HepG2 (cell line): ENCODE measurements around the gene CDC27. TPM values are rescaled to one million over a fixed set of nuclear protein-coding genes. Genes with fewer than 3 reads are reported as not detected.

Source experiments
- ATAC-seq: fragments of 200-7000 bp; cut with Tn5 transposase; 3 replicates; pipeline ENCODE4 v1.9.1; 2020; ENCODE audit warnings: mild to moderate bottlenecking, moderate library complexity
- BruUV-seq: library from RNA; stranded (reverse); fragments of 400-500 nt; replicated peaks from 2 replicates; lab custom pipeline; 2021; lab: Mats Ljungman, UMichigan
- CTCF ChIA-PET: fragments of 300-600 bp; formaldehyde crosslinking; extraction: SDS; loops from one replicate; lab custom pipeline; 2021; ENCODE audit warnings: low total read pairs, inconsistent platforms, low intra/inter-chr PET ratio; lab: Yijun Ruan, JAX
- POLR2A ChIA-PET: fragments of 350-600 bp; sonication (Branson Sonifier 250); formaldehyde crosslinking; loops from one replicate; lab custom pipeline; 2020; ENCODE audit warnings: antibody characterized with exemption, inconsistent platforms; lab: Yijun Ruan, JAX
- DNase-seq: peaks from one replicate; pipeline ENCODE4 v3.0.0-alpha.2; 2015; ENCODE audit warnings: low spot score
- FAIRE-seq: peaks from 3 replicates; lab custom pipeline; 2011; peaks lifted over from hg19 to GRCh38; lab: Jason Lieb, UNC
- H2AFZ ChIP-seq: one replicate; pipeline ENCODE4 v1.6.1; 2011; ENCODE audit warnings: low read length, inconsistent platforms
- H3K27ac ChIP-seq: fragments of 300-600 bp; 3 replicates; pipeline ENCODE4 v1.8.0; 2011; ENCODE audit warnings: mixed run types, mild to moderate bottlenecking, mixed read lengths, low read length, inconsistent platforms; ENCODE audit not compliant: insufficient read depth; ENCODE audit errors: extremely low read length
- H3K27me3 ChIP-seq, 2 experiments: fragments of 200-600 bp in 1 of 2; 2 replicates in 1 of 2; 3 replicates in 1 of 2; pipeline versions ENCODE4 v1.6.0 to v1.8.0; 2011; ENCODE audit warnings: low read length in 2 of 2, mild to moderate bottlenecking in 2 of 2, moderate library complexity in 2 of 2, inconsistent platforms in 1 of 2; ENCODE audit not compliant: insufficient read depth in 2 of 2, control insufficient read depth in 1 of 2
- H3K36me3 ChIP-seq, 2 experiments: fragments of 200-600 bp in 1 of 2; replicated peaks in 1 of 2; 2 replicates in 1 of 2; 3 replicates in 1 of 2; pipeline versions ENCODE4 v1.5.1 to v1.8.0; 2011; ENCODE audit warnings: low read length in 2 of 2, inconsistent platforms in 1 of 2; ENCODE audit not compliant: insufficient read depth in 2 of 2, control insufficient read depth in 1 of 2
- H3K4me1 ChIP-seq: 2 replicates; pipeline ENCODE4 v1.5.1; 2012; ENCODE audit warnings: low read length, inconsistent platforms; ENCODE audit not compliant: insufficient read depth
- H3K4me2 ChIP-seq: 2 replicates; pipeline ENCODE4 v1.6.0; 2011; ENCODE audit warnings: low read depth, low read length, inconsistent platforms
- H3K4me3 ChIP-seq, 3 experiments: fragments of 200-600 bp in 1 of 3; sonication (generic), shearing (Covaris generic) in 1 of 3; replicated peaks in 1 of 3; 2 replicates each; pipeline ENCODE4 v1.5.1; 2011 to 2016; ENCODE audit warnings: low read length in 3 of 3, inconsistent platforms in 2 of 3, low read depth in 2 of 3, mild to moderate bottlenecking in 2 of 3, control low read depth in 1 of 3, mixed read lengths in 1 of 3; ENCODE audit not compliant: insufficient read depth in 1 of 3
- H3K79me2 ChIP-seq: one replicate; pipeline ENCODE4 v1.6.1; 2011; ENCODE audit warnings: low read length, inconsistent platforms; ENCODE audit not compliant: insufficient read depth
- H3K9ac ChIP-seq: 2 replicates; pipeline ENCODE4 v1.6.0; 2011; ENCODE audit warnings: mild to moderate bottlenecking, low read depth, low read length, inconsistent platforms; ENCODE audit not compliant: insufficient read depth
- H3K9me3 ChIP-seq: 2 replicates; pipeline ENCODE4 v1.5.1; 2012; ENCODE audit warnings: mild to moderate bottlenecking, low read length
- H4K20me1 ChIP-seq: 2 replicates; pipeline ENCODE4 v1.6.0; 2011; ENCODE audit warnings: inconsistent platforms, mild to moderate bottlenecking, low read length, moderate library complexity; ENCODE audit not compliant: insufficient read depth
- FOSL2 ChIP-seq: sonication (generic); formaldehyde crosslinking; IDR thresholded peaks from 2 replicates; pipeline ENCODE4 v1.4.0; 2020; ENCODE audit warnings: missing genetic modification reagents
- NR2F6 ChIP-seq, 2 experiments: IDR thresholded peaks; 2 replicates each; pipeline ENCODE4 v1.6.1; 2016; ENCODE audit warnings: antibody characterized with exemption in 1 of 2, mild to moderate bottlenecking in 1 of 2
- ZBTB42 ChIP-seq: sonication (generic); formaldehyde crosslinking; IDR thresholded peaks from 2 replicates; pipeline ENCODE4 v1.5.0; 2020; ENCODE audit warnings: mild to moderate bottlenecking, missing genetic modification reagents
- WGBS: methylation state at CpG from one replicate; pipeline ENCODE4 v1.1.6; 2017; ENCODE audit warnings: low lambda C conversion rate; 5-methylcytosine and 5-hydroxymethylcytosine counted together
- in situ Hi-C: cut with HindIII; loops from 2 replicates; pipeline ENCODE4 v1.10.0; 2017; ENCODE audit warnings: low pct_unique_long_range_greater_than_20kb; ENCODE audit not compliant: extremely low pct_ligation_motif_present
- intact Hi-C: fragments of 100-400 bp; cut with micrococcal nuclease; formaldehyde crosslinking; loops from one replicate; pipeline ENCODE4 v1.10.0; 2022; ENCODE audit not compliant: unreplicated experiment
- polyA plus RNA-seq, 8 experiments: library from polyadenylated mRNA; depleted of rRNA in 3 of 8; stranded (reverse) in 7 of 8; unstranded in 1 of 8; fragments of >200 nt; fragmentation: Illumina TruSeq in 4 of 8; extraction: Trizol in 4 of 8; gene quantifications; 2 replicates each; pipeline versions ENCODE4 v1.2.1 to v1.2.3, GENCODE V29; 2011 to 2016; ENCODE audit warnings: low read depth in 4 of 8, missing spikeins in 1 of 8, mixed read lengths in 1 of 8; ENCODE audit not compliant: insufficient read depth in 1 of 8
- total RNA-seq, 5 experiments: library from RNA; depleted of rRNA; stranded (reverse); fragments of >200 nt; fragmentation: Illumina TruSeq; extraction: Trizol; gene quantifications; 2 replicates each; pipeline ENCODE4 v1.2.3, GENCODE V29; 2016; ENCODE audit warnings: low read depth in 1 of 5
- TF ChIP-seq, protein P1 (sequence below): sonication (generic); formaldehyde crosslinking; IDR thresholded peaks from 2 replicates; pipeline ENCODE4 v1.5.1; 2020; ENCODE audit warnings: mild to moderate bottlenecking, missing genetic modification reagents, borderline replicate concordance

The CDC27 gene
- total and polyA plus RNA-seq, 2 of the 13 experiments (the other 11 are each of a cell fraction or from before 2014, with no cell fraction given): 80.7 to 102 TPM

DNA sequence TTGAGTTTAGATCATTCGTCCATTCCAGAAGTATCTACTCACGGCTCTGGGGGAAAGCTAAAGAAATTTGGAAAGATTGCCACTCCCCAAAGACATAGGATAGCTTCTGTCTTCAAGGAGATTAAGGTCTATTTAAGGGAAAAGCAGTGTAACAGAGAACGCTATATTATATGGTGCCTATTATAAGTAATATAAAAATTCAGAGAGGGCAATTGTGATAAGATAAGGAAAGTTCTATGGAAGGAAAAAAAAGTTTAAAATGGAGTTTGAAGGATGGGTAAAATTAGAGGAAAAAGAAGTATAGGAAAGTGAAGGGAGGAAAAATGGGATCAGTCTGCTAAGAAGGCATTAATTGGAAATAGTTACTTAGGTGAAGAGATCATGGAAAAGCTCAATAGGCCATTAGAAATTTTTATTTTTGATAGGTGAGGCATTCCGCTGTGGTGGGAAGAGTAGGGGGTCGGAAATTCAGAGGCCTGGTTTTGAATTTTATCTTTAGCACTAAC lies 690 bp upstream of the CDC27 start:
- H3K9me3 ChIP-seq: no peaks in the 10 kb centered on the region
- H3K4me2 ChIP-seq: peak overlapping the region; percentile 90
- 32% methylated on average over 5 of the region's 5 CpGs for WGBS
- peaks cover 0 to 1% of the 10 kb centered on the region in 2 experiments; a peak in 2 of 5 replicates for H3K36me3 ChIP-seq
- in situ Hi-C loops: no loop called here
- FAIRE-seq: no peak
- H3K27ac ChIP-seq: peak overlapping the region; percentile 24
- H3K4me3 ChIP-seq: peak overlapping the region; percentile 47 to 86 (median 63)
- H4K20me1 ChIP-seq: peaks cover 25% of the 10 kb centered on the region
- TF ChIP-seq FOSL2 (CRISPR knock-in tag) (no peak), ZBTB42 (0 out of 2 replicates have a peak, but pooled peaks have one; percentile 1), NR2F6 (IDR thresholded peaks at IDR 0.05) (no peak), NR2F6 (CRISPR knock-in tag; IDR thresholded peaks at IDR 0.05) (0 out of 2 replicates have a peak, but pooled peaks have one; percentile 2)
- TF ChIP-seq, protein P1, sequence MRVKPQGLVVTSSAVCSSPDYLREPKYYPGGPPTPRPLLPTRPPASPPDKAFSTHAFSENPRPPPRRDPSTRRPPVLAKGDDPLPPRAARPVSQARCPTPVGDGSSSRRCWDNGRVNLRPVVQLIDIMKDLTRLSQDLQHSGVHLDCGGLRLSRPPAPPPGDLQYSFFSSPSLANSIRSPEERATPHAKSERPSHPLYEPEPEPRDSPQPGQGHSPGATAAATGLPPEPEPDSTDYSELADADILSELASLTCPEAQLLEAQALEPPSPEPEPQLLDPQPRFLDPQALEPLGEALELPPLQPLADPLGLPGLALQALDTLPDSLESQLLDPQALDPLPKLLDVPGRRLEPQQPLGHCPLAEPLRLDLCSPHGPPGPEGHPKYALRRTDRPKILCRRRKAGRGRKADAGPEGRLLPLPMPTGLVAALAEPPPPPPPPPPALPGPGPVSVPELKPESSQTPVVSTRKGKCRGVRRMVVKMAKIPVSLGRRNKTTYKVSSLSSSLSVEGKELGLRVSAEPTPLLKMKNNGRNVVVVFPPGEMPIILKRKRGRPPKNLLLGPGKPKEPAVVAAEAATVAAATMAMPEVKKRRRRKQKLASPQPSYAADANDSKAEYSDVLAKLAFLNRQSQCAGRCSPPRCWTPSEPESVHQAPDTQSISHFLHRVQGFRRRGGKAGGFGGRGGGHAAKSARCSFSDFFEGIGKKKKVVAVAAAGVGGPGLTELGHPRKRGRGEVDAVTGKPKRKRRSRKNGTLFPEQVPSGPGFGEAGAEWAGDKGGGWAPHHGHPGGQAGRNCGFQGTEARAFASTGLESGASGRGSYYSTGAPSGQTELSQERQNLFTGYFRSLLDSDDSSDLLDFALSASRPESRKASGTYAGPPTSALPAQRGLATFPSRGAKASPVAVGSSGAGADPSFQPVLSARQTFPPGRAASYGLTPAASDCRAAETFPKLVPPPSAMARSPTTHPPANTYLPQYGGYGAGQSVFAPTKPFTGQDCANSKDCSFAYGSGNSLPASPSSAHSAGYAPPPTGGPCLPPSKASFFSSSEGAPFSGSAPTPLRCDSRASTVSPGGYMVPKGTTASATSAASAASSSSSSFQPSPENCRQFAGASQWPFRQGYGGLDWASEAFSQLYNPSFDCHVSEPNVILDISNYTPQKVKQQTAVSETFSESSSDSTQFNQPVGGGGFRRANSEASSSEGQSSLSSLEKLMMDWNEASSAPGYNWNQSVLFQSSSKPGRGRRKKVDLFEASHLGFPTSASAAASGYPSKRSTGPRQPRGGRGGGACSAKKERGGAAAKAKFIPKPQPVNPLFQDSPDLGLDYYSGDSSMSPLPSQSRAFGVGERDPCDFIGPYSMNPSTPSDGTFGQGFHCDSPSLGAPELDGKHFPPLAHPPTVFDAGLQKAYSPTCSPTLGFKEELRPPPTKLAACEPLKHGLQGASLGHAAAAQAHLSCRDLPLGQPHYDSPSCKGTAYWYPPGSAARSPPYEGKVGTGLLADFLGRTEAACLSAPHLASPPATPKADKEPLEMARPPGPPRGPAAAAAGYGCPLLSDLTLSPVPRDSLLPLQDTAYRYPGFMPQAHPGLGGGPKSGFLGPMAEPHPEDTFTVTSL (CRISPR knock-in tag): peak; percentile 3; the same call in 1 of the 2 replicates
- TF ChIP-seq, all 625 proteins: peak for 3
- intact Hi-C loops: loop anchor here (5.0 kb wide), 1 partner anchor 128 kb away; no protein-coding TSS in a partner anchor
- Histone ChIP-seq H2AFZ (peak overlapping the region; percentile 83), H3K79me2 (peaks cover 41% of the 10 kb centered on the region), H3K27me3 (peaks cover 0 to 4% of the 10 kb centered on the region in 2 experiments; a peak in 1 of 5 replicates), H3K4me1 (peaks cover 52% of the 10 kb centered on the region), H3K9ac (peak overlapping the region; percentile 98)
- no peak for ATAC-seq
- ChIA-PET CTCF (no interaction called here), POLR2A (interaction anchor here (0.6 to 1.4 kb wide), 10 partner anchors 8 to 460 kb away, joined by 3 to 7 read pairs (median 3); partner anchors contain the start of genes EFCAB13 and KPNB1)
- DNase-seq: no peak
- BruUV-seq: TSS peak; percentile 84
